OCI-LY1 (cell line): ENCODE results near the gene CNTNAP2.

Experiments used
- CTCF ChIP-seq: fragments of 200-600 bp; sonication (generic), shearing (Covaris generic); IDR thresholded peaks from 2 replicates; pipeline ENCODE4 v1.5.1; 2017; ENCODE audit warnings: mild to moderate bottlenecking, antibody characterized with exemption, low read length, moderate library complexity, mixed read lengths
- EZH2 ChIP-seq: fragments of 200-600 bp; sonication (generic), shearing (Covaris generic); IDR thresholded peaks from 2 replicates; pipeline ENCODE4 v1.8.0; 2017; ENCODE audit warnings: borderline replicate concordance, mixed run types, mild to moderate bottlenecking, antibody characterized with exemption, low read length, moderate library complexity, mixed read lengths

- no peak for TF ChIP-seq CTCF
- no peak for TF ChIP-seq EZH2
Measured at GRCh38 chr7:147915781-147916180, 1799.2 kb downstream of the CNTNAP2 start.
